Heart left ventricle (tissue), 16 donors: ENCODE measurements around the gene EID3. TPM values are rescaled to one million over a fixed set of nuclear protein-coding genes. Genes with fewer than 3 reads are reported as not detected.
A peak's percentile ranks its signal among the peaks of the same experiment; 100 is the strongest.

Experiments
- ATAC-seq, 4 donors: fragments of 200-7000 bp; cut with Tn5 transposase; one replicate each; pipeline ENCODE4 v1.9.1; 2020 to 2022; ENCODE audit warnings: moderate library complexity in 4 of 4, mild to moderate bottlenecking in 3 of 4, moderate number of reproducible peaks in 1 of 4
- DNase-seq, 5 donors: peaks; one replicate each; pipeline ENCODE4 v3.0.0-alpha.2; 2020
- H3K27ac ChIP-seq, 12 donors: fragments of 200-600 bp; sonication (generic) in 4 of 12; one replicate each; pipeline versions ENCODE4 v1.5.0 to v1.8.0; 2016 to 2022; ENCODE audit warnings: mild to moderate bottlenecking in 2 of 12
- H3K27me3 ChIP-seq, 9 donors: fragments of 200-600 bp; sonication (generic) in 2 of 9; one replicate each; pipeline versions ENCODE4 v1.5.1 to v1.8.0; 2016 to 2022; ENCODE audit warnings: mild to moderate bottlenecking in 3 of 9
- H3K36me3 ChIP-seq, 9 donors: fragments of 200-600 bp; sonication (generic) in 2 of 9; one replicate each; pipeline versions ENCODE4 v1.5.0 to v1.8.0; 2018 to 2022; ENCODE audit warnings: mild to moderate bottlenecking in 2 of 9
- H3K4me1 ChIP-seq, 12 donors: fragments of 200-600 bp; sonication (generic) in 4 of 12; one replicate each; pipeline versions ENCODE4 v1.5.0 to v1.8.0; 2016 to 2022; ENCODE audit warnings: mild to moderate bottlenecking in 3 of 12
- H3K4me3 ChIP-seq, 12 donors: fragments of 200-600 bp; sonication (generic) in 4 of 12; one replicate each; pipeline versions ENCODE4 v1.5.0 to v1.8.0; 2017 to 2022; ENCODE audit warnings: mild to moderate bottlenecking in 9 of 12, moderate library complexity in 4 of 12
- H3K9me3 ChIP-seq, 12 donors: fragments of 200-600 bp; sonication (generic) in 4 of 12; one replicate each; pipeline versions ENCODE4 v1.5.0 to v1.8.0; 2016 to 2022; ENCODE audit warnings: mild to moderate bottlenecking in 1 of 12
- CTCF ChIP-seq, 12 donors: fragments of 200-600 bp; sonication (generic) in 4 of 12; IDR thresholded peaks; one replicate each; pipeline versions ENCODE4 v1.5.0 to v1.8.0; 2018 to 2022; ENCODE audit warnings: antibody characterized with exemption in 12 of 12, mild to moderate bottlenecking in 5 of 12
- POLR2A ChIP-seq, 2 donors: fragments of 450-650 bp; IDR thresholded peaks; one replicate each; pipeline ENCODE4 v1.6.1; 2017; ENCODE audit warnings: antibody characterized with exemption in 2 of 2, mild to moderate bottlenecking in 2 of 2, moderate library complexity in 2 of 2
- WGBS, 4 donors: extraction: QIAGEN DNeasy Blood & Tissue Kit in 2 of 4; methylation state at CpG; one replicate each; pipeline versions ENCODE4 v1.1.5 to v1.1.7; 2013 to 2018; 5-methylcytosine and 5-hydroxymethylcytosine counted together
- intact Hi-C, 10 donors: fragments of 100-400 bp; cut with DNase I; formaldehyde crosslinking; loops; one replicate each; pipeline versions ENCODE4 v1.11.1 to v1.14.2; 2022
- polyA plus RNA-seq, 2 donors: library from polyadenylated mRNA; stranded (reverse); fragments of 200-250 nt; gene quantifications; one replicate each; pipeline ENCODE4 v1.2.3, GENCODE V29; 2013
- total RNA-seq, 9 donors: library from RNA; depleted of rRNA in 2 of 9; stranded (reverse); fragments of >200 nt in 2 of 9; fragmentation: NEBNext Ultra II Directional in 3 of 9; extraction: Animal tissue kit (Norgen Biotek cat#: 25700) in 3 of 9; gene quantifications; one replicate each; pipeline versions ENCODE4 v1.1.0 to v1.2.4, GENCODE V29; 2016 to 2023
- donor health status: ischemic (EF 13 %, LVEDD 7.1; RV severe dilation, severe dysfunction).
- donor health status: healthy with polysubstance abuse.
- donor health status: DM: no; HTN: yes; CAD: no.
- donor health status: DM: no; HTN: no; CAD: no.
- donor health status: ischemic (EF 25% LVEDD 6.9; RV normal size, moderate dysfunction).
- donor health status: ischemic (EF 25% LVEDD 5.7; RV mildly dilated, moderate dysfunction).
- donor health status: healthy.
- donor health status: DM: yes; HTN: yes; CAD: no.
- donor health status: ischemic (EF 35%, LVEDD 5.7; RV mildly dilated, moderate dysfunction).
- donor health status: nonischemic (EF 11% LVEDD 7.7; RV severe dilation, severe dysfunction).
- donor health status: DM: yes; HTN: yes; CAD: no.
- donor health status: PGD.
- donor health status: ischemic (EF 29% LVEDD 5.4; RV normal size, mild dysfunction).
- donor health status: nonischemic (EF 23%, LVEDD 6.1; RV moderate dilation, normal function).

Gene EID3
- total and polyA plus RNA-seq, 11 donors = 0.44 to 4.0 (median 1.3) TPM

- Histone ChIP-seq H3K27me3 (no peaks in the 10 kb centered on the region), H3K9me3 (no peaks in the 10 kb centered on the region), H3K4me1 (no peaks in the 10 kb centered on the region), H3K36me3 (peaks cover 0 to 100% (median 81%) of the 10 kb centered on the region in 9 donors), H3K4me3 (no peak overlapping the region), H3K27ac (no peak overlapping the region)
- ATAC-seq = no peak
- no peak for TF ChIP-seq POLR2A (IDR thresholded peaks at IDR 0.05)
- no peak for TF ChIP-seq CTCF (IDR thresholded peaks at IDR 0.05)
- intact Hi-C loops = no loop called here
- 41 to 57% (median 49%) methylated on average over 1 of the region's 1 CpG for WGBS, 4 donors
- no peak for DNase-seq
Measured at GRCh38 chr12:104333692-104334255, 30.2 kb downstream of the EID3 start.

- TF ChIP-seq CTCF (IDR thresholded peaks at IDR 0.05) (no peak), POLR2A (IDR thresholded peaks at IDR 0.05) (no peak)
- H3K36me3 ChIP-seq = peaks cover 0 to 100% (median 81%) of the 10 kb centered on the region in 9 donors
- ATAC-seq = peak; percentile 41 to 79 (median 62)
- no peaks in the 10 kb centered on the region for H3K9me3 ChIP-seq
- DNase-seq = peak in 1 of 5 donors; percentile 41
- H3K4me3 ChIP-seq = no peak overlapping the region
- H3K4me1 ChIP-seq = peaks cover 0 to 3% (median 0%) of the 10 kb centered on the region in 12 donors
- no peak overlapping the region for H3K27ac ChIP-seq
- 57 to 84% (median 69%) methylated on average over 8 of the region's 8 CpGs for WGBS, 4 donors
- no peaks in the 10 kb centered on the region for H3K27me3 ChIP-seq
- intact Hi-C loops = no loop called here
Measured at GRCh38 chr12:104334581-104334980, 31.0 kb downstream of the EID3 start.

GRCh38 chr12:104336115-104336514, 32.6 kb downstream of the EID3 start:
- intact Hi-C loops = no loop called here
- no peak for ATAC-seq
- Histone ChIP-seq H3K4me1 (peaks cover 0 to 18% (median 4%) of the 10 kb centered on the region in 12 donors), H3K36me3 (peaks cover 0 to 100% (median 85%) of the 10 kb centered on the region in 9 donors), H3K27ac (no peak overlapping the region), H3K9me3 (no peaks in the 10 kb centered on the region), H3K27me3 (no peaks in the 10 kb centered on the region), H3K4me3 (no peak overlapping the region)
- WGBS, 4 donors = 96 to 98% (median 96%) methylated on average over 2 of the region's 2 CpGs
- TF ChIP-seq POLR2A (IDR thresholded peaks at IDR 0.05) (no peak), CTCF (IDR thresholded peaks at IDR 0.05) (no peak)
- no peak for DNase-seq

GRCh38 chr12:104337030-104337558, 33.6 kb downstream of the EID3 start:
- peaks cover 0 to 100% (median 89%) of the 10 kb centered on the region in 9 donors for H3K36me3 ChIP-seq
- no peak for TF ChIP-seq POLR2A (IDR thresholded peaks at IDR 0.05)
- no peaks in the 10 kb centered on the region for H3K27me3 ChIP-seq
- H3K4me3 ChIP-seq = no peak overlapping the region
- 86 to 97% (median 93%) methylated on average over 7 of the region's 7 CpGs for WGBS, 4 donors
- DNase-seq (no peak), ATAC-seq (no peak)
- H3K4me1 ChIP-seq = peaks cover 0 to 20% (median 4%) of the 10 kb centered on the region in 12 donors
- intact Hi-C loops = no loop called here
- no peaks in the 10 kb centered on the region for H3K9me3 ChIP-seq
- no peak overlapping the region for H3K27ac ChIP-seq
